Hepatocyte (in vitro differentiated cells): ENCODE results near the gene MAPK11.

Source experiments
- EZH2 ChIP-seq: fragments of 200-600 bp; sonication (generic); IDR thresholded peaks from 2 replicates; pipeline ENCODE4 v1.6.1; 2016; ENCODE audit warnings: antibody characterized with exemption, mild to moderate bottlenecking, borderline replicate concordance
- TF ChIP-seq, protein P1 (sequence below): fragments of 200-600 bp; sonication (generic); IDR thresholded peaks from 2 replicates; pipeline ENCODE4 v1.5.1; 2016; ENCODE audit warnings: antibody characterized with exemption, mild to moderate bottlenecking; ENCODE audit not compliant: poor library complexity

GRCh38 chr22:50255099-50255498 is 15.1 kb downstream of the MAPK11 start:
- TF ChIP-seq, protein P1, sequence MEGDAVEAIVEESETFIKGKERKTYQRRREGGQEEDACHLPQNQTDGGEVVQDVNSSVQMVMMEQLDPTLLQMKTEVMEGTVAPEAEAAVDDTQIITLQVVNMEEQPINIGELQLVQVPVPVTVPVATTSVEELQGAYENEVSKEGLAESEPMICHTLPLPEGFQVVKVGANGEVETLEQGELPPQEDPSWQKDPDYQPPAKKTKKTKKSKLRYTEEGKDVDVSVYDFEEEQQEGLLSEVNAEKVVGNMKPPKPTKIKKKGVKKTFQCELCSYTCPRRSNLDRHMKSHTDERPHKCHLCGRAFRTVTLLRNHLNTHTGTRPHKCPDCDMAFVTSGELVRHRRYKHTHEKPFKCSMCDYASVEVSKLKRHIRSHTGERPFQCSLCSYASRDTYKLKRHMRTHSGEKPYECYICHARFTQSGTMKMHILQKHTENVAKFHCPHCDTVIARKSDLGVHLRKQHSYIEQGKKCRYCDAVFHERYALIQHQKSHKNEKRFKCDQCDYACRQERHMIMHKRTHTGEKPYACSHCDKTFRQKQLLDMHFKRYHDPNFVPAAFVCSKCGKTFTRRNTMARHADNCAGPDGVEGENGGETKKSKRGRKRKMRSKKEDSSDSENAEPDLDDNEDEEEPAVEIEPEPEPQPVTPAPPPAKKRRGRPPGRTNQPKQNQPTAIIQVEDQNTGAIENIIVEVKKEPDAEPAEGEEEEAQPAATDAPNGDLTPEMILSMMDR: no peak
- no peak for TF ChIP-seq EZH2
